Panc1 (cell line): ENCODE results near the gene RIMKLA. TPM values are rescaled to one million over a fixed set of nuclear protein-coding genes. Genes with fewer than 3 reads are reported as not detected.

ENCODE experiments used
- ATAC-seq: fragments of 200-7000 bp; cut with Tn5 transposase; 2 replicates; pipeline ENCODE4 v1.9.1; 2020; ENCODE audit warnings: mild to moderate bottlenecking, moderate library complexity
- BruUV-seq: library from RNA; stranded (reverse); fragments of 400-500 nt; replicated peaks from 2 replicates; lab custom pipeline; 2021; lab: Mats Ljungman, UMichigan
- CTCF ChIA-PET: fragments of 300-600 bp; sonication (Branson Sonifier 250); formaldehyde crosslinking; loops from one replicate; lab custom pipeline; 2022; ENCODE audit warnings: antibody characterized with exemption; lab: Charles Lee
- POLR2A ChIA-PET: fragments of 300-600 bp; sonication (Branson Sonifier 250); formaldehyde crosslinking; loops from one replicate; lab custom pipeline; 2022; ENCODE audit warnings: antibody characterized with exemption; lab: Charles Lee
- DNase-seq: peaks from one replicate; pipeline ENCODE4 v3.0.0-alpha.2; 2010; ENCODE audit warnings: low read depth, low spot score
- H3K27ac ChIP-seq: 2 replicates; pipeline ENCODE4 v1.5.1; 2011; ENCODE audit warnings: mild to moderate bottlenecking, low read length, inconsistent platforms
- H3K27me3 ChIP-seq: fragments of 200-500 bp; sonication (Bioruptor generic); 2 replicates; pipeline ENCODE4 v1.6.0; 2014; ENCODE audit warnings: low read length, inconsistent platforms; ENCODE audit not compliant: control insufficient read depth, insufficient read depth
- H3K36me3 ChIP-seq: fragments of 200-500 bp; sonication (Bioruptor generic); 2 replicates; pipeline ENCODE4 v1.5.1; 2014; ENCODE audit warnings: inconsistent platforms, mild to moderate bottlenecking, low read length, moderate library complexity; ENCODE audit not compliant: control insufficient read depth, insufficient read depth
- H3K4me1 ChIP-seq: 2 replicates; pipeline ENCODE4 v1.5.1; 2011; ENCODE audit warnings: inconsistent platforms, mild to moderate bottlenecking, low read length, moderate library complexity; ENCODE audit not compliant: control insufficient read depth, insufficient read depth
- H3K4me3 ChIP-seq, 2 experiments: 2 replicates each; pipeline ENCODE4 v1.5.1; 2011 to 2012; ENCODE audit warnings: low read depth in 2 of 2, low read length in 2 of 2, mild to moderate bottlenecking in 2 of 2, inconsistent platforms in 1 of 2, moderate library complexity in 1 of 2
- H3K9me3 ChIP-seq: fragments of 200-500 bp; sonication (Bioruptor generic); 2 replicates; pipeline ENCODE4 v1.5.1; 2014; ENCODE audit warnings: low read depth, mild to moderate bottlenecking, inconsistent platforms, low read length, moderate library complexity; ENCODE audit not compliant: control insufficient read depth, insufficient read depth
- CTCF ChIP-seq: fragments of 450-650 bp; IDR thresholded peaks from 2 replicates; pipeline ENCODE4 v1.5.1; 2017; ENCODE audit warnings: mild to moderate bottlenecking
- POLR2AphosphoS5 ChIP-seq: IDR thresholded peaks from 2 replicates; pipeline ENCODE4 v1.6.1; 2012; ENCODE audit warnings: mild to moderate bottlenecking, low read depth, low read length, moderate library complexity
- REST ChIP-seq, 2 experiments: IDR thresholded peaks; 2 replicates each; pipeline ENCODE4 v1.6.1; 2011 to 2012; ENCODE audit warnings: low read depth in 2 of 2, control low read depth in 1 of 2, low read length in 1 of 2, mild to moderate bottlenecking in 1 of 2, moderate library complexity in 1 of 2; ENCODE audit not compliant: insufficient read depth in 1 of 2
- SIN3A ChIP-seq: IDR thresholded peaks from 2 replicates; pipeline ENCODE4 v1.6.1; 2012; ENCODE audit warnings: low read depth, mild to moderate bottlenecking, low read length, moderate library complexity, borderline replicate concordance; ENCODE audit not compliant: insufficient read depth
- TCF7L2 ChIP-seq: IDR thresholded peaks from 2 replicates; pipeline ENCODE4 v1.6.1; 2011; ENCODE audit warnings: mild to moderate bottlenecking, low read depth, low read length, inconsistent platforms
- in situ Hi-C: cut with HindIII; loops from 2 replicates; pipeline ENCODE4 v1.10.0; 2016; ENCODE audit warnings: low sequenced_read_pairs, low pct_unique_long_range_greater_than_20kb
- intact Hi-C: fragments of 100-400 bp; cut with micrococcal nuclease; formaldehyde crosslinking; loops from one replicate; pipeline ENCODE4 v1.10.0; 2022; ENCODE audit not compliant: unreplicated experiment
- total RNA-seq: library from RNA; stranded (reverse); gene quantifications from one replicate; pipeline ENCODE4 v1.2.1, GENCODE V29; 2021; ENCODE audit not compliant: unreplicated experiment

Gene RIMKLA
- total RNA-seq, 1 experiment from 2014 or later = 13.6 TPM

- no TSS peak for BruUV-seq
- Histone ChIP-seq H3K9me3 (no peaks in the 10 kb centered on the region), H3K4me3 (no peak overlapping the region), H3K27ac (no peak overlapping the region), H3K4me1 (no peaks in the 10 kb centered on the region), H3K27me3 (no peaks in the 10 kb centered on the region), H3K36me3 (no peaks in the 10 kb centered on the region)
- POLR2A ChIA-PET = no interaction called here
- intact Hi-C loops = no loop called here
- CTCF ChIA-PET = no interaction called here
- in situ Hi-C loops = no loop called here
- TF ChIP-seq SIN3A = no peak
- no peak for TF ChIP-seq CTCF
- no peak for TF ChIP-seq POLR2AphosphoS5
- TF ChIP-seq REST (IDR thresholded peaks at IDR 0.05; ENCODE audit: insufficient read depth in 1 of 2, low read depth in 2 of 2, low read length in 1 of 2) = no peak
- TF ChIP-seq TCF7L2 = no peak
- ATAC-seq = no peak
- no peak for DNase-seq
These were observed 11.1 kb upstream of the RIMKLA start for GRCh38 chr1:42369471-42369870.

- in situ Hi-C loops = no loop called here
- DNase-seq (no peak), ATAC-seq (no peak)
- CTCF ChIA-PET = no interaction called here
- no peak for TF ChIP-seq POLR2AphosphoS5
- no peak for TF ChIP-seq CTCF
- no peak for TF ChIP-seq REST (IDR thresholded peaks at IDR 0.05; ENCODE audit: insufficient read depth in 1 of 2, low read depth in 2 of 2, low read length in 1 of 2)
- no peak for TF ChIP-seq SIN3A
- no peak for TF ChIP-seq TCF7L2
- Histone ChIP-seq H3K4me3 (no peak overlapping the region), H3K4me1 (no peaks in the 10 kb centered on the region), H3K9me3 (no peaks in the 10 kb centered on the region), H3K36me3 (no peaks in the 10 kb centered on the region), H3K27ac (no peak overlapping the region), H3K27me3 (no peaks in the 10 kb centered on the region)
- intact Hi-C loops = no loop called here
- POLR2A ChIA-PET = interaction anchor here (0.6 kb wide), 2 partner anchors 21 to 678 kb away, joined by 3 to 14 read pairs; no protein-coding TSS in a partner anchor
- BruUV-seq = no TSS peak
These were observed 9.6 kb upstream of the RIMKLA start for GRCh38 chr1:42370876-42371549.
